ENCODE measurements around the gene CENPU. TPM values are rescaled to one million over a fixed set of nuclear protein-coding genes. Genes with fewer than 3 reads are reported as not detected.

The CENPU gene
- total and polyA plus RNA-seq, 2 of the 8 experiments (the other 6 are each of a cell fraction or from before 2014, with no cell fraction given), result 32.1 to 122 TPM

DNA sequence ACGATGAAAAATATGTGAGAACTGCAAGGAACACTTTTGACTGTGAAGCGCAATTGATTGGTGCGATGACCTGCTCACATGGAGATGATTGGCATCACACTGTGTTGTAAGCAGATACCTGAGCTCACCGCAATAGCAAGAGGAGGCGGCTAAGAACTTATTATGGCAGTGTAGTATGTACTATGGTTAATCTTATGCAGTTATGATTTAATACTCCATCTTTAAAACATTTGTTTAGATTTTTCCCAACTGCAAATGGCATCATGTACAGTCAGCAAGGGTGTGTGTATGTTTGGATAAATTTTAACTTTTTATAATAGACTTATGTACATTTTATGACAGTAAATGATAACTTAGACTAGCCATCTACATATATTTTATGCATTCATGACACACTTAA is 58.9 kb downstream of the CENPU start:
- ChIA-PET POLR2A (ENCODE audit: partially characterized antibody) (no interaction called here), CTCF (ENCODE audit: partially characterized antibody) (no interaction called here)
- Histone ChIP-seq H2BK15ac (ENCODE audit: low read length) (no peak overlapping the region), H3K14ac (ENCODE audit: insufficient read length) (no peak overlapping the region), H3K4me3 (ENCODE audit: extremely low read depth in 1 of 4, insufficient read depth in 2 of 4, low read depth in 3 of 4, low read length in 4 of 4) (no peak overlapping the region), H2BK120ac (replicated peaks; ENCODE audit: low read depth, low read length) (no peak overlapping the region), H4K91ac (replicated peaks; ENCODE audit: insufficient read length, low read length) (no peak overlapping the region), H3K4me2 (ENCODE audit: insufficient read depth in 1 of 2, low read depth in 2 of 2, low read length in 2 of 2) (no peak overlapping the region), H2AFZ (ENCODE audit: low read length) (no peak overlapping the region), H3K23ac (ENCODE audit: insufficient read length) (no peak overlapping the region), H4K20me1 (replicated peaks in 1 of 2; ENCODE audit: control insufficient read depth in 1 of 2, insufficient read depth in 2 of 2, low read length in 2 of 2) (no peaks in the 10 kb centered on the region), H3K4ac (replicated peaks; ENCODE audit: insufficient read length, low read depth, low read length) (no peak overlapping the region), H3K79me1 (ENCODE audit: low read depth, low read length) (no peaks in the 10 kb centered on the region), H3K27me3 (replicated peaks in 1 of 4; ENCODE audit: control insufficient read depth in 3 of 4, extremely low read depth in 1 of 4, insufficient read depth in 3 of 4, low read length in 3 of 4) (no peaks in the 10 kb centered on the region), H3K27ac (ENCODE audit: low read depth, low read length) (no peak overlapping the region), H2BK5ac (ENCODE audit: low read depth, low read length) (no peak overlapping the region), H3K9ac (replicated peaks in 1 of 4; ENCODE audit: extremely low read depth in 1 of 4, low read depth in 3 of 4, low read length in 3 of 4) (no peak overlapping the region), H4K5ac (ENCODE audit: insufficient read length, low read depth, low read length) (no peak overlapping the region), H2AK5ac (ENCODE audit: low read depth, low read length) (no peak overlapping the region), H3K9me3 (ENCODE audit: insufficient read depth in 2 of 2, low read depth in 1 of 2, low read length in 1 of 2) (peaks cover 0 to 7% of the 10 kb centered on the region in 2 experiments; a peak in 2 of 4 replicates), H3K23me2 (ENCODE audit: low read depth, low read length) (no peaks in the 10 kb centered on the region; the same call in 1 of the 2 replicates), H3K18ac (ENCODE audit: extremely low read depth, low read length) (no peak overlapping the region), H3K79me2 (ENCODE audit: control insufficient read depth in 1 of 2, insufficient read depth in 2 of 2, low read length in 2 of 2) (no peaks in the 10 kb centered on the region), H3K4me1 (replicated peaks in 1 of 4; ENCODE audit: control insufficient read depth in 3 of 4, insufficient read depth in 4 of 4, low read length in 3 of 4) (no peaks in the 10 kb centered on the region), H3K36me3 (ENCODE audit: control insufficient read depth in 2 of 4, insufficient read depth in 4 of 4, low read length in 3 of 4) (peaks cover 0 to 3% (median 0%) of the 10 kb centered on the region in 4 experiments; a peak in 1 of 8 replicates), H4K8ac (ENCODE audit: extremely low read depth, insufficient read depth, low read length) (no peak overlapping the region), H3K56ac (replicated peaks; ENCODE audit: insufficient read length, low read depth, low read length) (no peak overlapping the region), H2BK12ac (ENCODE audit: low read depth, low read length) (no peak overlapping the region), H2BK20ac (ENCODE audit: low read length) (no peak overlapping the region)
- WGBS, 2 experiments (ENCODE audit: extremely low coverage in 1 of 2, insufficient coverage in 1 of 2, insufficient read length in 1 of 2, insufficient replicate concordance in 2 of 2, low coverage in 1 of 2, low lambda C conversion rate in 2 of 2, missing lambda C conversion rate in 1 of 2), result 92% methylated on average over 5 of the region's 5 CpGs; no CpG with 5 or more reads in 1 of the 2 experiments
- FAIRE-seq (no peak), DNase-seq (ENCODE audit: low read depth in 1 of 2, low spot score in 2 of 2) (no peak)
- TF ChIP-seq JUND (IDR thresholded peaks at IDR 0.05; ENCODE audit: low read length) (no peak), POLR2A (IDR thresholded peaks at IDR 0.05; ENCODE audit: control extremely low read depth in 1 of 2, low read depth in 2 of 2, low read length in 2 of 2) (no peak), EZH2 (IDR thresholded peaks at IDR 0.05; ENCODE audit: low read depth, low read length, severe bottlenecking) (no peak), GTF2F1 (IDR thresholded peaks at IDR 0.05; ENCODE audit: borderline replicate concordance, low read depth, low read length) (no peak)
- TF ChIP-seq, protein P1, sequence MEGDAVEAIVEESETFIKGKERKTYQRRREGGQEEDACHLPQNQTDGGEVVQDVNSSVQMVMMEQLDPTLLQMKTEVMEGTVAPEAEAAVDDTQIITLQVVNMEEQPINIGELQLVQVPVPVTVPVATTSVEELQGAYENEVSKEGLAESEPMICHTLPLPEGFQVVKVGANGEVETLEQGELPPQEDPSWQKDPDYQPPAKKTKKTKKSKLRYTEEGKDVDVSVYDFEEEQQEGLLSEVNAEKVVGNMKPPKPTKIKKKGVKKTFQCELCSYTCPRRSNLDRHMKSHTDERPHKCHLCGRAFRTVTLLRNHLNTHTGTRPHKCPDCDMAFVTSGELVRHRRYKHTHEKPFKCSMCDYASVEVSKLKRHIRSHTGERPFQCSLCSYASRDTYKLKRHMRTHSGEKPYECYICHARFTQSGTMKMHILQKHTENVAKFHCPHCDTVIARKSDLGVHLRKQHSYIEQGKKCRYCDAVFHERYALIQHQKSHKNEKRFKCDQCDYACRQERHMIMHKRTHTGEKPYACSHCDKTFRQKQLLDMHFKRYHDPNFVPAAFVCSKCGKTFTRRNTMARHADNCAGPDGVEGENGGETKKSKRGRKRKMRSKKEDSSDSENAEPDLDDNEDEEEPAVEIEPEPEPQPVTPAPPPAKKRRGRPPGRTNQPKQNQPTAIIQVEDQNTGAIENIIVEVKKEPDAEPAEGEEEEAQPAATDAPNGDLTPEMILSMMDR (IDR thresholded peaks at IDR 0.05; ENCODE audit: control extremely low read depth in 1 of 3, insufficient read depth in 1 of 3, low read depth in 1 of 3, low read length in 3 of 3), result no peak

Data from H1 (cell line).